Nucleus accumbens (tissue), 56 donors: ENCODE data around the gene CHRD.

Experiments
- DNase-seq, 56 donors: peaks; one replicate each; lab custom pipeline; 2025; lab: John Stamatoyannopoulos, UW

Gene CHRD

GRCh38 chr3:184359610-184360009 lies 20.2 kb upstream of the CHRD start:
- peak in 50 of 56 donors; percentile 6 to 85 (median 65) for DNase-seq

DNA sequence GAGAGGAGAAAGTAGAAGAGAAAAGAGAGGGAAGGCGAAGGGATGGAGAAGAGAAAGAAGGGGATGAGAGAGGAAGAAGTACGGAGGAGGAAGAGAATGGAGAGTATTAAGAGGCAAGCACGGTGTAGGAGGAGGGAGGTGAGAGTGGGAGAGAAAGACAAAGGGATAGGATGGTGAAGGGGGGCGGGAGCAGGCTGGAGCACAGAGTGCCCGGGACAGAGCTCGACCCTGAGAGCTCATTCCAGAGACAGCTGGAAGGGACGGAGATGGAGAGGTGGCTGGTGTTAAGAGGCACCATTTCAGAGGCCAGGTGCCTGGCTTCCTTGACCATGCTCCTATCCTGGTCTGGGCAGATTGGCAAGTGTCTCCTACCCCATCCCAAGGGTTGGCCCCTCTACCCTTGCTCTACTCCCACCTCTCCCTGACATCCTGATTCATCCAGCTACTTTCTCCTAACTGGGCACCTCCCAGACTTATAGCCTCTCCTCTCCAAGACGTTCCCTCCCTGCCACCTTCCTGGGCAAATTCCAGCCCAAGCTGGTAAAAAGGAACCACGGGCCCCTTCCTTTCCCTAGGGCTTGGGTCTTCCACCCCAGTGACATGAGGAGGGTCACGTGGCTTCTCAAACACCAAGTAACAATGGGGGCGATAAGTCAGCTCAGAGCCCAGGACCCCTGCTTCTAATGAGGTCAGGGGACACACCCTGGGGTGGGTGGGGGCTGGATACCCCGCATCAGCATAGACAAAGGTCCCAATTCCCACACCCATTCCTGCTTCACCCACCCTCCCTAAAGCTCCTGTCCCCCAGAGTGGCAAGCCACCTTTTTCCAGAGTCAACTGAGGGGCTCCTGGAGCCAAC lies 19.6 kb upstream of the CHRD start:
- peak in 12 of 56 donors; percentile 8 to 63 (median 28) for DNase-seq

DNA sequence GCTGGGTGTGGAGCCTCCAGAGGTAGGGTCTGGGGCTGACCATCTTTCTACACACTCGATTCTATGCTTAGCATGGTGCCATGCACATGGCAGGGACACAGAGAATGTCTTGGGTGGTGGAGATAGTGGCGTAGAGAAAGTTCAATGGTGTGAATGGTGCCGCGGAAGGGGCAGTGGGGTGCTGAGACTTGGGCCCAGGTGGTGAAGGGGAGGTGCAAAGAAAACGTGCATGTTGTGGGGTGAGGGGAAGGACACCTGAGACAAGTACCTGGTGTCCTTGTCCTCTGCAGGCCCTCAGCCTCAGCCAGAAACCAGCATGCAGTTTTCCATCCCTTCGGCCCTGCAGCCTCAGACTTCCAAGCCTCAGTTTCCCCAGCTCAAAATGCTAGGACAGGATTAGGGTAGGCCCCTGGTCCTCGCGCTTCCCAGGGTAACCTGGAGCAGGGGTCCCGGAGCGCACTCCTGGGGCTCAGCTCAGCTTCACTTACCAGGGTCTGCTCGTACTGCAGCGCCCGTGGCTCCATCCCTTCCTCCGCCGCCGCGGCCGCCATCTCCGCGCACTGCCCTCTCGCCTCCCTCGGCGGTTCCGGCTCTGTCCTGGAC lies 18.8 kb upstream of the CHRD start:
- DNase-seq: peak in 3 of 56 donors; percentile 37 to 54 (median 47)

DNA sequence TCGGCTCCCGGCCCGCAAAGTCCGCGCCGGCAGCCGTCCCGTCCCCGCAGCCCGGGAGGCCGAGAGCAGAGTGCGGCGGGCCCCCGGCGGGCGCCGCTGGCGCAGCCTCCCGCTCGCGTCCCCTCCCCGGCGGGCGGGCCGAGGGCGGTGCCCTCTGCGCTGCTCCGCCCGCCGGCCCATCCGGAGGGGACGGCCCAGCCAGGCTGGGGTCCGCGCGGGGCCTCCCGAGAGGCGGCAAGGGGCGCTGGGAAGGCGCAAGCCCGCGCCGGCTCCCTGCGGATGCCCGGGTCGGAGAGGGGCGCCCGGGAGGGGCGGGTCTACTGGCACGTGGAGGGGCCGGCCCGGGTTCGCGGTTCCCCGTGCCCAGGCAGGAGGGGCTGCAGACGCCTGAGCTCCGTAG lies 18.3 kb upstream of the CHRD start, which contains the start of the genes CLCN2 and POLR2H:
Gene CLCN2, minus strand, starts transcription at position 74 of the 400 bp plus-strand sequence. CDS start 126 bp downstream, outside the sequence.
Gene POLR2H, plus strand, starts transcription at position 179 of the 400 bp plus-strand sequence. CDS start 1,783 bp downstream, outside the sequence.
- DNase-seq: peak in 51 of 56 donors; percentile 13 to 88 (median 62)

DNA sequence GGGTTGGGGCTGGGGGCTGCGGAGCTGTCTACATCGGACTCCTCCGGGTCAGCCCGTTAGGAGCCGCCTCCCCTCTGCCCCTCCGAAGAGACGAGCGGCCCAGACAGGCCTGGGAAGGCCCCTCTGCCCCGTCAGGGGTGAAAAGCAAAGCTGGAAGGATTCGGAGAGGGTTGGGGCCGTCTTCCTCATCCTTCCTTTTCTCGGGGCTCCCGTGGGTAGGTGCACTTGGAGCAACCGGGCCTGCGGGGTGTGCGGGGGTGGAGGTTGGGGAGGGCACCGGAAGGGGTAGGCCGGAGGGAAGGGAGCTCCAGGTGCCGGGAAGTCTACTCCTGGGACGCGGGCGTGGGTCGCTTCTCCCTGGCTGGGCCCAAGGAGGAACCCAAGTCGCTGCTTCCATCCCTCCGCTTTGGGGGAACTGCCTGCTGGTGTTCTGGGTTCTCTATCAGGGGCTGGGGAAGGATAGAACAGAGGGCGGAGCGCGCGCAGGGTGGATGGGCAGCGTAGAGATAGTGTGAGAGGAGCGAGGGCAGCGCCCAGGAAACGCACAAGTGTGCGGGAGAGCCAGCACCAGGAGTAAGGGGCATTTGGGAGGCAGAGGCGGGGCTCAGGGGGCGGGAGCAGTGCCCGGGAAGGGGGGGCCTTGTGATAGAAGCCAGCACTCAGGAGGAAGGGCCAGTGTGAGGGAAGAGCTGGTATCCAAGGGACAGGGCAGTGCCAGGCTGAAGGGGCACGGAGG lies 17.8 kb upstream of the CHRD start:
- peak in 48 of 56 donors; percentile 47 to 93 (median 78) for DNase-seq

GRCh38 chr3:184362668-184363546 lies 16.9 kb upstream of the CHRD start:
- DNase-seq: peak; percentile 38 to 95 (median 89)

GRCh38 chr3:184366619-184367289 lies 13.1 kb upstream of the CHRD start:
- no peak for DNase-seq

- no peak for DNase-seq
Measured at GRCh38 chr3:184368116-184368515, 11.7 kb upstream of the CHRD start.

DNA sequence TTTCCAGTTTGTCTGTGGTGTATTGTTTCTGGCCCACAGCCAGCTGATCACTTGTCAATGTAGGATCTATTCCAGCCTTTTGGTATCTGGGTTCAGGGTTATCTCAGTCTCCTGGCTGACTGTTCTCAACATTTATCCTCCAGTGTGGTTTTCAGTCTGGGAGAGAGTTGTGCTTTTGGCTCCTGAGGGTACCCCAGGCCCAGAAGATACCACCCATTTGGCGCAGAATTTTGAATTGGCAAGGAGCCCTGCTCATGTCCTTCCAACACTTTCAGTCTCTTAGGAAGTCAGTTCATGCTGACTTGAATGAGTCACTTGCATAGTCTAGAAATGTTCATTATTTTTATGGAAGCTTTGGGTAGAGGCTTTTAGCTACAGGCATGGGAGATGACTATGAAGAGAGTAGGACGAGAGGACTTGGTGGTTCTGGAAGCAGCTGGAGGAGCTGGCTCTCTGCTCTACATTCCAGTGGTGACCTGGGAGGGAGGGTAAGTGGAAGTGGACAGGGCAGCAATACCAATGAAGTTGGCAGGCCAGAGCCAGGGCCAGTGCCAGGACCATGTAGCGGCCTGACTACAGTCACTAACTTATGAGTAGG lies 11.2 kb upstream of the CHRD start:
- DNase-seq: peak in 30 of 56 donors; percentile 6 to 65 (median 33)

GRCh38 chr3:184371570-184372018 lies 8.3 kb upstream of the CHRD start:
- peak in 53 of 56 donors; percentile 16 to 86 (median 58) for DNase-seq

GRCh38 chr3:184372296-184372821 lies 7.5 kb upstream of the CHRD start:
- peak in 1 of 56 donors; percentile 15 for DNase-seq

- DNase-seq: no peak
Measured at GRCh38 chr3:184372911-184373310, 6.9 kb upstream of the CHRD start.

- no peak for DNase-seq
Measured at GRCh38 chr3:184373422-184373821, 6.4 kb upstream of the CHRD start.

DNA sequence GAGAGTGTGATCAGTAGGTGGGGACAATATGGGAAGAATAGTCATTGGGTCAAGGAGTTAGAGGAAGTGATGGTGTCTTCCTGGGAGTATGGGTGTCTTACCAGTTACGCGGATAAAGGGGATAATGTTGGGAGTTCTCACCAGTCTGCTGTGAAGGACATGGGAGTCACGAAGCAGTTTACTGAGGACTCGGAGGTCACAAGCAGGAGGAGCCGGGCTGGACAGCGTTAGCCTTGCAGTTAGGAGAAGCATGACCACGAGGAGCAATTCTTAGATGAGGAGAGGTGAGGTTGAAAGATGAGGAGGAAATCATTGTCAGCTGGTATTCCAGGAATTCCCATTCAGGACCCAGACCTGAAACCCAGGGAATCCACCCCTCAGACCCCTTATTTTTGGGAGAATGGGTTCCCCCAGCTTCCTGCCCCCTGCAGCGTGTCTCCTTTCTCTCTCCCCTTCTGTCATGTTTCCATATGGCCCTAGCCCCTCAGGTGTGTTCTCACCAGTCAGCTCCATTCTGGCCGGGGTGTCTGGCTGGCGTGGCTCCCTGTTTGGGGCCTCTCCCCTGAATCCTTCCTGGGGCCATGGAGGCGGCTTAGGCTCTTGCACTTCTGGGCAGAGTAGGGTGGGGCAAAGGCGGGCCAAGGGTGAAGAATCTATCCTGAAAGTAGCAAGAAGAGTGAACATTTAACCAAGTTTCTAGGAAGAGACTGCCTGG lies 4.0 kb upstream of the CHRD start:
- DNase-seq: no peak

DNA sequence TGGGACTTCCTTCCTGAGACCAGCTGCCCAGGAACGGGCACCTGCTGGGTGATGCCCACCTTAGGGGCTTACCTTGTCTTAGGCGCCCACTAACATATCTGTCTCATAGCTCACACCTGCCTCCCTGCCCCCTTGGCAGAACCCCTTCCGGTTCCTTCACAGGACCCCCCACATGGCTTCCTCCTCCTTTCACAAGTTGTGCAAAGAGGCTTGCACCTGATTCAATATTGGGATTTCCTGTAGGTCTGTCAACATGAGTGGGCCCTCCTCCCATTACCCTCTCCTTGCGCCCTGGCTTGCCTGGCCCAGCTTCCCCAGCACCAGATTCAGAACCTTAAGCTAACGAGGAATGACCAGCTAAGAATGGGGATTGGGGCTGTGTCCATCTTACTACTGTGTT lies 2.5 kb upstream of the CHRD start:
- no peak for DNase-seq

DNA sequence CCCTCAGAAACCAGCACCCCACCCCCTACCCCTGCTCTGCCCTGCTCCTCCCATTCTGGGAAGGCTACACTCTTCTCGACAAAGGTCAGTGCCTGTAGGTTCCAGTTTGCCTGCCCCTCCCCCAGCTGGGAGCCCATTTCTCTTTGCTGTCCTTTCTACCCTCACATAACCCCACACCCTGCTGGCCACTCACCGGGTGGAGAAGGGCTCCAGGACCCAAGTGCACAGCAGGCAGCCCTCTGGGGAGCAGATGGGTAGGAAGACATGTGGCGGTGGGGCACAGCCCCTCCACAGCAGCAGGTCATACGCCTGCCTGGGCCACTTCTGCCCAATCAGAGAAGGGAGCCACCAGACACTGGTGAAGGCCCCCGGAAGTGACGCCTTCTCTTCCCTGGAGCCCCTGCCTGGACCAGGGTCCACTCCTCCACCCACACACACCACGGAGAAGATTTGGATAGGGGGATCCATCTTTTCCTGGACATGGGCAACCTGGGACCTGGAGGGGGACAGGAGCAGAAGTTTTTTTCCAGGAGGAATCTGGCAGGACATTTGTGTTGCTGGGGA lies 1.9 kb upstream of the CHRD start, which contains the start of gene THPO:
Gene THPO, minus strand, starts transcription at position 326 of the 564 bp plus-strand sequence. CDS start 1,948 bp downstream, outside the sequence.
- DNase-seq: no peak

DNA sequence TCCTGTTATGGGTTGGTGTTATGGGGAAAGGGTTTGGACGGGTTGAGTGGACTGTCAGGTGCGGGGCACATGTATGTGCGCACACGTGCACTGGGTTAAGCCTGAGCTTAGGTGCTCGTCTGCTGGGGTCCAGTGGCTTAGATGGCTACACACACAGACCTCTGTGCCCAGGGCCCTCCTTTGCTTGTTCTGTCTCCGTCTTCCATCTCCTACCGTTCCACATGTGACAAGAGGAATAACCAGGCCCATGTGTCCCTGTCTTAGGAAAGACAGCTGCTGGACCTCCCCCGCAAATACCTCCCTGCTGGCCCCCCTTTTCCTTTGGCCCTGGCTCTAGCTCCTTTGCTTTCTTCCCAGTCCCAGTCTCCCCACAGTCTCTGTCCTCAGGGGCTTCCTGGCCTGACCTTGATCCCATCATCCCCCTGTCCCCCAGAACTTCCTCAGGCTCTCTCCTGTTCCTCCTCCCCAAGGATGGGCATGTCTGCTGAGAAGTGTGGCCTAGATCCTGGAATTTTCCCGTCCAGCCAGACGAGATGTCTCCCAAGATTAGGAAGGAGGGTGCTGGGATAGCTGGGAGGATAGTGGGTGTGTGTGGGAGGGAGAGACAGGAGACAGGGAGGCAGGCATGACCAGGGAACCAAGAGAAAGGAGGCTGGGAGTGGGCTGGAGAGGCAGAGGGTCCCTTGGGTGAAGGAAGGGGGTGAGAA lies 1.1 kb upstream of the CHRD start:
- no peak for DNase-seq
